ENCODE results near the gene DENND1B. TPM values are rescaled to one million over a fixed set of nuclear protein-coding genes. Genes with fewer than 3 reads are reported as not detected.

Gene DENND1B
- polyA plus RNA-seq, 1 of the 3 experiments (the other 2 are of a cell fraction), result 1.4 TPM

DNA sequence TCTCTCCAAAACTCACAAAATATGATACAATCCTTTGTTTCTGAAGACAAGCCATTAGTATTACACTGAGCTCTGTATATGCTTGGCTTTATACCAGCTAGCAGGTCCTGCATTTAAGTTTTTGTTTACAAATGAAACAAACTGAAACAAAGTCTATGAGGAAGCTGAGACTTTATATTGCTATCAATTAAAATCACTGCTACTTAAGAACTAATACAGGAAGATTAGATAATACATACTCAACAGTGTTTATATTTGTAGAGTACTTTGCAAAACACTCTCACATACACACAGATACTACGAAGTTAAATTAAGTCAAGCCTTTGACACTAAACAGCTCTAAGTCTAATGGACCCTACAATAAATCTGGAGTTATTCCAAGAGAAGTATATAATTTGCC, 259.9 kb downstream of the DENND1B start:
- no peak overlapping the region for H2AFZ ChIP-seq (ENCODE audit: low read depth)
- H3K36me3 ChIP-seq (replicated peaks in 1 of 2; ENCODE audit: control insufficient read depth in 1 of 2, insufficient read depth in 2 of 2, low read length in 1 of 2), result peaks cover 0 to 6% of the 10 kb centered on the region in 2 experiments
- H4K20me1 ChIP-seq (ENCODE audit: insufficient read depth), result no peaks in the 10 kb centered on the region
- 78% methylated on average over 1 of the region's 1 CpG for WGBS (ENCODE audit: low lambda C conversion rate)
- DNase-seq, result no peak
- ChIA-PET CTCF (interaction anchor here (1.0 to 2.8 kb wide), 3 partner anchors 10 to 323 kb away, joined by 3 to 6 read pairs (median 4); no protein-coding TSS in a partner anchor), POLR2A (no interaction called here)
- H3K9ac ChIP-seq, result no peak overlapping the region
- no peaks in the 10 kb centered on the region for H3K27me3 ChIP-seq (ENCODE audit: insufficient read depth)
- H3K4me3 ChIP-seq (ENCODE audit: low read depth in 2 of 2, low read length in 1 of 2), result no peak overlapping the region
- H3K79me2 ChIP-seq (ENCODE audit: insufficient read depth), result no peaks in the 10 kb centered on the region
- H3F3A ChIP-seq (replicated peaks; ENCODE audit: insufficient read depth), result no peaks in the 10 kb centered on the region
- H3K27ac ChIP-seq (ENCODE audit: low read depth in 2 of 2, low read length in 1 of 2), result no peak overlapping the region; a peak in 1 of 4 replicates
- no peaks in the 10 kb centered on the region for H3K9me2 ChIP-seq
- no peak overlapping the region for H3K4me2 ChIP-seq
- TF ChIP-seq FOXJ3 (CRISPR knock-in tag; IDR thresholded peaks at IDR 0.05) (no peak), FOXM1 (IDR thresholded peaks at IDR 0.05; ENCODE audit: low read depth) (no peak), TCF12 (IDR thresholded peaks at IDR 0.05) (no peak), POLR2AphosphoS5 (IDR thresholded peaks at IDR 0.05; ENCODE audit: low read depth, low read length) (no peak), TEAD4 (IDR thresholded peaks at IDR 0.05; ENCODE audit: borderline replicate concordance, insufficient read depth) (no peak)
- H3K4me1 ChIP-seq (ENCODE audit: control insufficient read depth in 1 of 2, insufficient read depth in 2 of 2, low read depth in 1 of 2, low read length in 1 of 2), result no peaks in the 10 kb centered on the region; a peak in 1 of 4 replicates
- no peaks in the 10 kb centered on the region for H3K9me3 ChIP-seq

DNA sequence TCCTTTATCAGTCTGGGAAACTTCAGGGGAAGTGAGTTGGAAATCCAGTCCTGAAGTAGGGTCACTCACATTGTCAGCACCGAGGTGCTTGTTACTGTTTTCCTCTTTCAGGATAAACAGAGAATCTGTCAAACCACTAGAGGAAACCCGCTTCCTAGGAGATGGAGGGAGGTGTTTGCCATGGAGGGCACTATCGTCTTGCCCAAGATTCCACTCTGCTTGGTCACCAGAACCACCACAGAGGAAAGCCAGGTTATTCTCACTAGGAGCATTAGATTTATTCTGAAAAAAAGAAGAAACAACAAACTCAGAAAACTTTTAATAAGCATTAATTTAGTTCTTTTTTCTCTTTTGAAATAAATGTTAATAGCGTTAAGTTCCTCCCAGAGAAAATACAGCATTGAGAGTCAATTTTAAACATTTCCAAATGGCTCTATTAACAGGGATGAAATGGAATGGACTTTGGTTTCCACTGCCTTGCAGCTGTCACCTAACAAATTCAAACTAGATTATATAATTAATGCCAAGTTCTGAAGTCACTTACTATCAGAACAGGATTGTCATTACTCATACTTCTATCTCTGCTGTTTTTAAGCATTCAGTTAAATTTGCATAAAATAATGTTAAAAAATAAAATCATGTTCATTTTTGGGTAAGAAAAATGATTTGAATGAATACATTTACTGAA, 264.4 kb downstream of the DENND1B start:
- no peaks in the 10 kb centered on the region for H3K27me3 ChIP-seq (ENCODE audit: insufficient read depth)
- CTCF ChIA-PET, result interaction anchor here (1.5 to 1.6 kb wide), 2 partner anchors 8 to 16 kb away, joined by 4 to 6 read pairs; no protein-coding TSS in a partner anchor
- H3K36me3 ChIP-seq (replicated peaks in 1 of 2; ENCODE audit: control insufficient read depth in 1 of 2, insufficient read depth in 2 of 2, low read length in 1 of 2), result peaks cover 7 to 11% of the 10 kb centered on the region in 2 experiments
- no peak overlapping the region for H3K27ac ChIP-seq (ENCODE audit: low read depth in 2 of 2, low read length in 1 of 2)
- no peak overlapping the region for H3K9ac ChIP-seq
- H4K20me1 ChIP-seq (ENCODE audit: insufficient read depth), result no peaks in the 10 kb centered on the region
- H3K9me3 ChIP-seq, result no peaks in the 10 kb centered on the region
- no peak overlapping the region for H2AFZ ChIP-seq (ENCODE audit: low read depth)
- no peak for TF ChIP-seq RCOR1 (IDR thresholded peaks at IDR 0.05; ENCODE audit: low read length)
- no peak for TF ChIP-seq RFX5 (IDR thresholded peaks at IDR 0.05; ENCODE audit: low read length)
- no peak for TF ChIP-seq FOXJ3 (CRISPR knock-in tag; IDR thresholded peaks at IDR 0.05)
- no peak for TF ChIP-seq ELF1 (IDR thresholded peaks at IDR 0.05)
- TF ChIP-seq, protein P1, sequence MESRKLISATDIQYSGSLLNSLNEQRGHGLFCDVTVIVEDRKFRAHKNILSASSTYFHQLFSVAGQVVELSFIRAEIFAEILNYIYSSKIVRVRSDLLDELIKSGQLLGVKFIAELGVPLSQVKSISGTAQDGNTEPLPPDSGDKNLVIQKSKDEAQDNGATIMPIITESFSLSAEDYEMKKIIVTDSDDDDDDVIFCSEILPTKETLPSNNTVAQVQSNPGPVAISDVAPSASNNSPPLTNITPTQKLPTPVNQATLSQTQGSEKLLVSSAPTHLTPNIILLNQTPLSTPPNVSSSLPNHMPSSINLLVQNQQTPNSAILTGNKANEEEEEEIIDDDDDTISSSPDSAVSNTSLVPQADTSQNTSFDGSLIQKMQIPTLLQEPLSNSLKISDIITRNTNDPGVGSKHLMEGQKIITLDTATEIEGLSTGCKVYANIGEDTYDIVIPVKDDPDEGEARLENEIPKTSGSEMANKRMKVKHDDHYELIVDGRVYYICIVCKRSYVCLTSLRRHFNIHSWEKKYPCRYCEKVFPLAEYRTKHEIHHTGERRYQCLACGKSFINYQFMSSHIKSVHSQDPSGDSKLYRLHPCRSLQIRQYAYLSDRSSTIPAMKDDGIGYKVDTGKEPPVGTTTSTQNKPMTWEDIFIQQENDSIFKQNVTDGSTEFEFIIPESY (IDR thresholded peaks at IDR 0.05; ENCODE audit: borderline replicate concordance, low read depth), result no peak
- no peak for TF ChIP-seq RAD21 (IDR thresholded peaks at IDR 0.05; ENCODE audit: low read length)
- TF ChIP-seq, protein P2, sequence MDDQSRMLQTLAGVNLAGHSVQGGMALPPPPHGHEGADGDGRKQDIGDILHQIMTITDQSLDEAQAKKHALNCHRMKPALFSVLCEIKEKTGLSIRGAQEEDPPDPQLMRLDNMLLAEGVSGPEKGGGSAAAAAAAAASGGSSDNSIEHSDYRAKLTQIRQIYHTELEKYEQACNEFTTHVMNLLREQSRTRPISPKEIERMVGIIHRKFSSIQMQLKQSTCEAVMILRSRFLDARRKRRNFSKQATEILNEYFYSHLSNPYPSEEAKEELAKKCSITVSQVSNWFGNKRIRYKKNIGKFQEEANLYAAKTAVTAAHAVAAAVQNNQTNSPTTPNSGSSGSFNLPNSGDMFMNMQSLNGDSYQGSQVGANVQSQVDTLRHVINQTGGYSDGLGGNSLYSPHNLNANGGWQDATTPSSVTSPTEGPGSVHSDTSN (IDR thresholded peaks at IDR 0.05), result no peak
- TF ChIP-seq, protein P3, sequence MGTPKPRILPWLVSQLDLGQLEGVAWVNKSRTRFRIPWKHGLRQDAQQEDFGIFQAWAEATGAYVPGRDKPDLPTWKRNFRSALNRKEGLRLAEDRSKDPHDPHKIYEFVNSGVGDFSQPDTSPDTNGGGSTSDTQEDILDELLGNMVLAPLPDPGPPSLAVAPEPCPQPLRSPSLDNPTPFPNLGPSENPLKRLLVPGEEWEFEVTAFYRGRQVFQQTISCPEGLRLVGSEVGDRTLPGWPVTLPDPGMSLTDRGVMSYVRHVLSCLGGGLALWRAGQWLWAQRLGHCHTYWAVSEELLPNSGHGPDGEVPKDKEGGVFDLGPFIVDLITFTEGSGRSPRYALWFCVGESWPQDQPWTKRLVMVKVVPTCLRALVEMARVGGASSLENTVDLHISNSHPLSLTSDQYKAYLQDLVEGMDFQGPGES (IDR thresholded peaks at IDR 0.05; ENCODE audit: low read depth, low read length), result no peak
- no peak for TF ChIP-seq NFIC (IDR thresholded peaks at IDR 0.05; ENCODE audit: borderline replicate concordance)
- TF ChIP-seq MXI1 (IDR thresholded peaks at IDR 0.05; ENCODE audit: low read depth, low read length), result no peak
- TF ChIP-seq, protein P4, sequence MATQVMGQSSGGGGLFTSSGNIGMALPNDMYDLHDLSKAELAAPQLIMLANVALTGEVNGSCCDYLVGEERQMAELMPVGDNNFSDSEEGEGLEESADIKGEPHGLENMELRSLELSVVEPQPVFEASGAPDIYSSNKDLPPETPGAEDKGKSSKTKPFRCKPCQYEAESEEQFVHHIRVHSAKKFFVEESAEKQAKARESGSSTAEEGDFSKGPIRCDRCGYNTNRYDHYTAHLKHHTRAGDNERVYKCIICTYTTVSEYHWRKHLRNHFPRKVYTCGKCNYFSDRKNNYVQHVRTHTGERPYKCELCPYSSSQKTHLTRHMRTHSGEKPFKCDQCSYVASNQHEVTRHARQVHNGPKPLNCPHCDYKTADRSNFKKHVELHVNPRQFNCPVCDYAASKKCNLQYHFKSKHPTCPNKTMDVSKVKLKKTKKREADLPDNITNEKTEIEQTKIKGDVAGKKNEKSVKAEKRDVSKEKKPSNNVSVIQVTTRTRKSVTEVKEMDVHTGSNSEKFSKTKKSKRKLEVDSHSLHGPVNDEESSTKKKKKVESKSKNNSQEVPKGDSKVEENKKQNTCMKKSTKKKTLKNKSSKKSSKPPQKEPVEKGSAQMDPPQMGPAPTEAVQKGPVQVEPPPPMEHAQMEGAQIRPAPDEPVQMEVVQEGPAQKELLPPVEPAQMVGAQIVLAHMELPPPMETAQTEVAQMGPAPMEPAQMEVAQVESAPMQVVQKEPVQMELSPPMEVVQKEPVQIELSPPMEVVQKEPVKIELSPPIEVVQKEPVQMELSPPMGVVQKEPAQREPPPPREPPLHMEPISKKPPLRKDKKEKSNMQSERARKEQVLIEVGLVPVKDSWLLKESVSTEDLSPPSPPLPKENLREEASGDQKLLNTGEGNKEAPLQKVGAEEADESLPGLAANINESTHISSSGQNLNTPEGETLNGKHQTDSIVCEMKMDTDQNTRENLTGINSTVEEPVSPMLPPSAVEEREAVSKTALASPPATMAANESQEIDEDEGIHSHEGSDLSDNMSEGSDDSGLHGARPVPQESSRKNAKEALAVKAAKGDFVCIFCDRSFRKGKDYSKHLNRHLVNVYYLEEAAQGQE (IDR thresholded peaks at IDR 0.05; ENCODE audit: low read depth, low read length), result no peak
- TF ChIP-seq CHD2 (IDR thresholded peaks at IDR 0.05; ENCODE audit: low read length, partially characterized antibody), result no peak
- no peak for TF ChIP-seq YY1 (IDR thresholded peaks at IDR 0.05; ENCODE audit: low read depth)
- TF ChIP-seq RXRA (IDR thresholded peaks at IDR 0.05; ENCODE audit: borderline replicate concordance, low read depth), result no peak
- POLR2A ChIA-PET, result no interaction called here
- no peak overlapping the region for H3K4me3 ChIP-seq (ENCODE audit: low read depth in 2 of 2, low read length in 1 of 2)
- WGBS (ENCODE audit: low lambda C conversion rate), result 93% methylated on average over 4 of the region's 4 CpGs
- DNase-seq, result no peak
- no peaks in the 10 kb centered on the region for H3K79me2 ChIP-seq (ENCODE audit: insufficient read depth)
- H3K4me2 ChIP-seq, result no peak overlapping the region
- H3K4me1 ChIP-seq (ENCODE audit: control insufficient read depth in 1 of 2, insufficient read depth in 2 of 2, low read depth in 1 of 2, low read length in 1 of 2), result no peaks in the 10 kb centered on the region
- H3K9me2 ChIP-seq, result no peaks in the 10 kb centered on the region
- H3F3A ChIP-seq (replicated peaks; ENCODE audit: insufficient read depth), result no peaks in the 10 kb centered on the region
